Mucosa of descending colon (tissue), 3 donors: ENCODE measurements around the gene ARHGAP18. TPM values are rescaled to one million over a fixed set of nuclear protein-coding genes. Genes with fewer than 3 reads are reported as not detected.
"Not testable (repeated sequence)": the region's sequence is repeated elsewhere in the genome, so short reads cannot be mapped to it uniquely, and the experiment has no call there.

Source experiments
- ATAC-seq: fragments of 200-7000 bp; cut with Tn5 transposase; one replicate; pipeline ENCODE4 v1.9.1; 2020; ENCODE audit warnings: mild to moderate bottlenecking, moderate library complexity
- DNase-seq, 3 donors: peaks; one replicate each; pipeline ENCODE4 v3.0.0-alpha.2; 2020
- H3K36me3 ChIP-seq: fragments of 200-600 bp; one replicate; pipeline ENCODE4 v1.8.0; 2021; ENCODE audit warnings: low read depth, mild to moderate bottlenecking
- H3K4me1 ChIP-seq: fragments of 200-600 bp; one replicate; pipeline ENCODE4 v1.8.0; 2021; ENCODE audit warnings: low read depth, mild to moderate bottlenecking
- H3K4me3 ChIP-seq: fragments of 200-600 bp; one replicate; pipeline ENCODE4 v1.8.0; 2021; ENCODE audit warnings: mild to moderate bottlenecking
- H3K9me3 ChIP-seq: fragments of 200-600 bp; one replicate; pipeline ENCODE4 v1.8.0; 2021; ENCODE audit warnings: mild to moderate bottlenecking
- intact Hi-C, 2 donors: fragments of 100-400 bp; cut with DNase I in 1 of 2; cut with micrococcal nuclease in 1 of 2; formaldehyde crosslinking; loops; one replicate each; pipeline versions ENCODE4 v1.11.0 to v1.11.1; 2022; cut with DNase I, micrococcal nuclease
- total RNA-seq, 3 donors: library from RNA; stranded (reverse); fragmentation: NEBNext Ultra II Directional in 2 of 3; extraction: Animal tissue kit (Norgen Biotek cat#: 25700) in 2 of 3; gene quantifications; one replicate each; pipeline versions ENCODE4 v1.2.1 to v1.2.4, GENCODE V29; 2021 to 2023
- TF ChIP-seq, protein P1 (sequence below): fragments of 200-600 bp; IDR thresholded peaks from one replicate; pipeline ENCODE4 v1.8.0; 2022; ENCODE audit warnings: antibody characterized with exemption, mild to moderate bottlenecking
- donor health status: DM: no; HTN: no; CAD: no; lungs with moderate emphysema.
- donor health status: DM: no; HTN: no; CAD: no.
- donor health status: DM: no; HTN: yes; CAD: no.

The ARHGAP18 gene
- total RNA-seq, 3 donors from 2014 or later = 17.6 to 24.3 (median 20.1) TPM

DNA sequence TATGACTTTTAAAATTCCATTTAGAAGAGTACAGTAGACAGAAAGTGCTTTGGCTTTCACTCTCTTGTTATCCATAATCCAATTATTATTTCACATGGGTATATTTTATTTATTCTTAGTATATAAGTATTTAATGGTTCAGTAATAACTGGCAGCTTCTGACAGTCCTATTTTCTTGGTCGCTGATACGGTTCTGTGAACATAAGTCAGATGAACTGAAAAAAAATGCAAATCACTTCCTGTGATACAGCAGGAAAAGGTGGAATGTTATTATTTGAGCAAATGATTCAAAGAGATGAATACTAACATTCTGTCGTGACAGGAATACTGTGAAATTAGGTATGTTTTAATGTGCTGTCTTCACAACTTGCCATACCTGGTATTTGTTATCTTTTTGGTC lies 132.3 kb downstream of the ARHGAP18 start:
- no peaks in the 10 kb centered on the region for H3K4me1 ChIP-seq
- intact Hi-C loops = no loop called here
- TF ChIP-seq, protein P1, sequence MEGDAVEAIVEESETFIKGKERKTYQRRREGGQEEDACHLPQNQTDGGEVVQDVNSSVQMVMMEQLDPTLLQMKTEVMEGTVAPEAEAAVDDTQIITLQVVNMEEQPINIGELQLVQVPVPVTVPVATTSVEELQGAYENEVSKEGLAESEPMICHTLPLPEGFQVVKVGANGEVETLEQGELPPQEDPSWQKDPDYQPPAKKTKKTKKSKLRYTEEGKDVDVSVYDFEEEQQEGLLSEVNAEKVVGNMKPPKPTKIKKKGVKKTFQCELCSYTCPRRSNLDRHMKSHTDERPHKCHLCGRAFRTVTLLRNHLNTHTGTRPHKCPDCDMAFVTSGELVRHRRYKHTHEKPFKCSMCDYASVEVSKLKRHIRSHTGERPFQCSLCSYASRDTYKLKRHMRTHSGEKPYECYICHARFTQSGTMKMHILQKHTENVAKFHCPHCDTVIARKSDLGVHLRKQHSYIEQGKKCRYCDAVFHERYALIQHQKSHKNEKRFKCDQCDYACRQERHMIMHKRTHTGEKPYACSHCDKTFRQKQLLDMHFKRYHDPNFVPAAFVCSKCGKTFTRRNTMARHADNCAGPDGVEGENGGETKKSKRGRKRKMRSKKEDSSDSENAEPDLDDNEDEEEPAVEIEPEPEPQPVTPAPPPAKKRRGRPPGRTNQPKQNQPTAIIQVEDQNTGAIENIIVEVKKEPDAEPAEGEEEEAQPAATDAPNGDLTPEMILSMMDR = no peak
- H3K4me3 ChIP-seq = no peak overlapping the region
- no peak for DNase-seq
- no peaks in the 10 kb centered on the region for H3K36me3 ChIP-seq
- no peaks in the 10 kb centered on the region for H3K9me3 ChIP-seq
- ATAC-seq = no peak

DNA sequence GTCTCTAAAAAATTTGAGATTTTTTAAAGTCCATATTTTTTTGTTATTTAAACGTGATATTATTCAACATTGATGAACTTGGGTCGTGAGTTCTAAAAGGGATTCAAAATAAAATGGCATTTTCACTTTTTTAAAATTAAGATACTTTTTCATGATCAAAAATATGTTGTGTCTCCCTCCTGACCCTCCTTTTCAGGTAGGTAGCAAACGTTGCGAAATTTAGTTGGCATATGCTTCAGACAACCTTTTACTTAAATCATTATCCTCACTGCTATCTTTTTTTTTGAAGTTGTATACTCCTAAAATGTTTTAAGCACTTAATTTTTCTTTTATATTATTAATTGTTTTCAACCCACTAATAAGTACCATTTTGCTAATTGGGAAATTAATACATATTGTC lies 133.5 kb downstream of the ARHGAP18 start:
- ATAC-seq (no peak), DNase-seq (no peak)
- TF ChIP-seq, protein P1 = no peak
- Histone ChIP-seq H3K9me3 (no peaks in the 10 kb centered on the region), H3K4me3 (no peak overlapping the region), H3K36me3 (no peaks in the 10 kb centered on the region), H3K4me1 (no peaks in the 10 kb centered on the region)
- intact Hi-C loops = no loop called here

DNA sequence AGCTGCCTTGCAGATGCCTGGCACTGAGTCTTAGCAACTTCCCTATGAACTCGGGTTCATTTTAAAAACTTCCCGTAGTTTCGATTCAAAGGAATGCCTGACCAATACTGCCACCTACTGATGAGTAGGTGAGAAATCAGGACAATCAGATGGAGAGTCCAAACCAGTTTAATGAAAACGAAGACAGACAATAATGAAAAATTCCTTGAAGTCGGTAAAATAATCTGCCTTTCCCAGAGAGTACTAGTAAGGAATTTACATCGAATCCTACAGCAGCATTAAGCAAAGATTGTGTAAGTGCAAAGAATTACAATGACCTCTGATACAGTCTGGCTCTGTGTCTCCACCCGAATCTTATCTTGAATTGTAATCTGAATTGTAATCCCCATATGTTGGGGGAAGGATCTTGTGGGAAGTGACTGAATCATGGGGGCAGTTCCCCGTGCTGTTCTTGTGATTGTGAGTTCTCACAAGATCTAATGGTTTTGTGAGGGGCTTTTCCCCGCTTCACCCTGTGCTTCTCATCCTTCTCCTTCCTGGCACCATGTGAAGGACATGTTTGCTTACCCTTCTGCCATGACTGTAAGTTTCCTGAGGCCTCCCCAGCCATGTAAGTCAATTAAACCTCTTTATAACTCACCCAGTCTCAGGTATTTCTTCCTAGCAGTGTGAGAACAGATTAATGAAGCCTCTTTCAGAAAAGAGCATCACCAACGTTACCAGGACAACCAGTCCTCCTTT lies 134.4 kb downstream of the ARHGAP18 start:
- H3K4me1 ChIP-seq = no peaks in the 10 kb centered on the region
- peak; percentile 82 for ATAC-seq
- no peak overlapping the region for H3K4me3 ChIP-seq
- intact Hi-C loops = no loop called here
- H3K36me3 ChIP-seq = no peaks in the 10 kb centered on the region
- TF ChIP-seq, protein P1 = peak; percentile 25
- no peaks in the 10 kb centered on the region for H3K9me3 ChIP-seq
- DNase-seq = peak in 1 of 3 donors; percentile 32

- H3K9me3 ChIP-seq, H3K4me1 ChIP-seq, DNase-seq, H3K4me3 ChIP-seq, ATAC-seq, H3K36me3 ChIP-seq, intact Hi-C loops: not testable (repeated sequence)
These were observed 135.4 kb downstream of the ARHGAP18 start for GRCh38 chr6:129574605-129575004.

- ATAC-seq = not testable (repeated sequence)
These were observed 139.0 kb downstream of the ARHGAP18 start for GRCh38 chr6:129570929-129571328.

DNA sequence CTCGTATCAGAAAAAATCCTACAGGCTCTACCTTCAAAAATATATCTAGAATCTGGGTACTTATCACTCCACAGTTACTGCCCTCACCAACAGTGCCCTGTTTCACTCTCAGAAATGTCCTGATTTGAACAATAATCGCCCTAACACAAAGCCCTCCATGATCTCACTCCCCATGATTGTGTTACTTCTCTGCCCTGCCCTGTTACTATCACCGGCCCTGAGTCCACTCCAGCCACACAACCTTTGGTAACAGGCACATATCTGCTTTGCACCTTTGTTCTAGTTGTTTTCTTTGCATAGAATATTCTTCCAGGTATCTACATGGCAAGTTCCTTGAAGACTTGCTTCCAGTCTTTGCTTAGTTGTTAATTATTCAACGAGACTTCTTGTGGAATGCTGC lies 142.0 kb downstream of the ARHGAP18 start:
- Histone ChIP-seq H3K9me3 (no peaks in the 10 kb centered on the region), H3K4me1 (no peaks in the 10 kb centered on the region), H3K4me3 (no peak overlapping the region), H3K36me3 (no peaks in the 10 kb centered on the region)
- ATAC-seq = no peak
- DNase-seq = no peak
- intact Hi-C loops = loop anchor here in 1 of 2 donors (10.0 kb wide), 1 partner anchor 73 kb away; no protein-coding TSS in a partner anchor
- TF ChIP-seq, protein P1 = no peak

More at GRCh38 chr6:129570929-129571328, 139.0 kb downstream of the ARHGAP18 start:
- H3K4me1 ChIP-seq, DNase-seq, H3K4me3 ChIP-seq, H3K9me3 ChIP-seq, H3K36me3 ChIP-seq, intact Hi-C loops: not testable (repeated sequence)
